ENCODE measurements around the gene PPP1R13L.
A peak's percentile ranks its signal among the peaks of the same experiment; 100 is the strongest.
"Not testable (repeated sequence)": the region's sequence is repeated elsewhere in the genome, so short reads cannot be mapped to it uniquely, and the experiment has no call there.

Gene PPP1R13L

GRCh38 chr19:45440259-45440638, 35.4 kb upstream of the PPP1R13L start:
- no peaks in the 10 kb centered on the region for H3K27me3 Mint-ChIP-seq
- peak overlapping the region; percentile 82 for H3K4me3 Mint-ChIP-seq
- H3K9me3 Mint-ChIP-seq, result no peaks in the 10 kb centered on the region
- peaks cover 40% of the 10 kb centered on the region for H3K4me1 Mint-ChIP-seq
- no peaks in the 10 kb centered on the region for H3K36me3 Mint-ChIP-seq
- peak overlapping the region; percentile 57 for H3K27ac Mint-ChIP-seq

GRCh38 chr19:45439569-45440258, 34.8 kb upstream of the PPP1R13L start:
- Mint-ChIP-seq H3K27ac (no peak overlapping the region), H3K9me3 (no peaks in the 10 kb centered on the region), H3K36me3 (no peaks in the 10 kb centered on the region), H3K4me1 (peaks cover 35% of the 10 kb centered on the region), H3K27me3 (no peaks in the 10 kb centered on the region), H3K4me3 (peak overlapping the region; percentile 82)

GRCh38 chr19:45439190-45439568, 34.3 kb upstream of the PPP1R13L start:
- Mint-ChIP-seq H3K27ac (no peak overlapping the region), H3K4me3 (peak overlapping the region; percentile 15), H3K36me3 (no peaks in the 10 kb centered on the region), H3K27me3 (no peaks in the 10 kb centered on the region), H3K4me1 (peaks cover 30% of the 10 kb centered on the region), H3K9me3 (no peaks in the 10 kb centered on the region)

- H3K36me3 Mint-ChIP-seq, result no peaks in the 10 kb centered on the region
- H3K4me1 Mint-ChIP-seq, result peaks cover 14% of the 10 kb centered on the region
- no peak overlapping the region for H3K4me3 Mint-ChIP-seq
- H3K27me3 Mint-ChIP-seq, result no peaks in the 10 kb centered on the region
- no peak overlapping the region for H3K27ac Mint-ChIP-seq
- H3K9me3 Mint-ChIP-seq, result no peaks in the 10 kb centered on the region
Observed at GRCh38 chr19:45437328-45437727, 32.5 kb upstream of the PPP1R13L start.

- not testable (repeated sequence) for H3K9me3 Mint-ChIP-seq, H3K27me3 Mint-ChIP-seq, H3K4me3 Mint-ChIP-seq, H3K27ac Mint-ChIP-seq, H3K4me1 Mint-ChIP-seq, H3K36me3 Mint-ChIP-seq
Observed at GRCh38 chr19:45432543-45432942, 27.7 kb upstream of the PPP1R13L start.

- H3K9me3 Mint-ChIP-seq, H3K36me3 Mint-ChIP-seq, H3K27me3 Mint-ChIP-seq, H3K27ac Mint-ChIP-seq, H3K4me1 Mint-ChIP-seq, H3K4me3 Mint-ChIP-seq: not testable (repeated sequence)
Observed at GRCh38 chr19:45431008-45431407, 26.1 kb upstream of the PPP1R13L start.

GRCh38 chr19:45429896-45430295, 25.0 kb upstream of the PPP1R13L start:
- H3K27ac Mint-ChIP-seq, H3K4me3 Mint-ChIP-seq, H3K36me3 Mint-ChIP-seq, H3K9me3 Mint-ChIP-seq, H3K27me3 Mint-ChIP-seq: not testable (repeated sequence)
- H3K4me1 Mint-ChIP-seq, result peaks cover 13% of the 10 kb centered on the region

GRCh38 chr19:45428384-45429231, 23.7 kb upstream of the PPP1R13L start:
- Mint-ChIP-seq H3K36me3 (no peaks in the 10 kb centered on the region), H3K4me3 (peak overlapping the region; percentile 78), H3K27ac (no peak overlapping the region), H3K9me3 (no peaks in the 10 kb centered on the region), H3K27me3 (no peaks in the 10 kb centered on the region), H3K4me1 (peaks cover 23% of the 10 kb centered on the region)

GRCh38 chr19:45424191-45425058, 19.6 kb upstream of the PPP1R13L start:
- peak overlapping the region; percentile 83 for H3K27ac Mint-ChIP-seq
- H3K36me3 Mint-ChIP-seq, result peaks cover 6% of the 10 kb centered on the region
- peaks cover 55% of the 10 kb centered on the region for H3K4me1 Mint-ChIP-seq
- H3K27me3 Mint-ChIP-seq, result no peaks in the 10 kb centered on the region
- H3K9me3 Mint-ChIP-seq, result no peaks in the 10 kb centered on the region
- H3K4me3 Mint-ChIP-seq, result peak overlapping the region; percentile 92

GRCh38 chr19:45423589-45424190, 18.8 kb upstream of the PPP1R13L start, which contains the start of gene ERCC1:
Gene ERCC1, minus strand, starts transcription at chr19:45423917. Its CDS starts 543 bp downstream, at chr19:45423374.
- Mint-ChIP-seq H3K36me3 (peaks cover 7% of the 10 kb centered on the region), H3K4me1 (peaks cover 62% of the 10 kb centered on the region), H3K4me3 (peak within 1 kb of the TSS; percentile 92), H3K9me3 (no peaks in the 10 kb centered on the region), H3K27me3 (no peaks in the 10 kb centered on the region), H3K27ac (peak within 1 kb of the TSS; percentile 94)

GRCh38 chr19:45423033-45423588, 18.2 kb upstream of the PPP1R13L start:
- H3K36me3 Mint-ChIP-seq, result peaks cover 9% of the 10 kb centered on the region
- H3K27ac Mint-ChIP-seq, result peak overlapping the region; percentile 94
- H3K27me3 Mint-ChIP-seq, result no peaks in the 10 kb centered on the region
- H3K4me3 Mint-ChIP-seq, result peak overlapping the region; percentile 92
- H3K4me1 Mint-ChIP-seq, result peaks cover 61% of the 10 kb centered on the region
- H3K9me3 Mint-ChIP-seq, result no peaks in the 10 kb centered on the region

GRCh38 chr19:45421947-45422498, 17.2 kb upstream of the PPP1R13L start:
- peaks cover 55% of the 10 kb centered on the region for H3K4me1 Mint-ChIP-seq
- no peaks in the 10 kb centered on the region for H3K9me3 Mint-ChIP-seq
- H3K36me3 Mint-ChIP-seq, result peaks cover 12% of the 10 kb centered on the region
- peak overlapping the region; percentile 35 for H3K4me3 Mint-ChIP-seq
- H3K27ac Mint-ChIP-seq, result peak overlapping the region; percentile 53
- no peaks in the 10 kb centered on the region for H3K27me3 Mint-ChIP-seq

- Mint-ChIP-seq H3K4me1 (peaks cover 55% of the 10 kb centered on the region), H3K27ac (no peak overlapping the region), H3K9me3 (no peaks in the 10 kb centered on the region), H3K4me3 (no peak overlapping the region), H3K36me3 (peaks cover 12% of the 10 kb centered on the region), H3K27me3 (no peaks in the 10 kb centered on the region)
Observed at GRCh38 chr19:45420871-45421270, 16.0 kb upstream of the PPP1R13L start.

GRCh38 chr19:45420356-45420755, 15.5 kb upstream of the PPP1R13L start:
- H3K36me3 Mint-ChIP-seq, result peaks cover 12% of the 10 kb centered on the region
- H3K4me1 Mint-ChIP-seq, result peaks cover 52% of the 10 kb centered on the region
- H3K9me3 Mint-ChIP-seq, result no peaks in the 10 kb centered on the region
- no peak overlapping the region for H3K4me3 Mint-ChIP-seq
- no peaks in the 10 kb centered on the region for H3K27me3 Mint-ChIP-seq
- H3K27ac Mint-ChIP-seq, result no peak overlapping the region

GRCh38 chr19:45419895-45420294, 15.0 kb upstream of the PPP1R13L start:
- no peak overlapping the region for H3K4me3 Mint-ChIP-seq

More at GRCh38 chr19:45419895-45420294, 15.0 kb upstream of the PPP1R13L start:
- peaks cover 52% of the 10 kb centered on the region for H3K4me1 Mint-ChIP-seq
- H3K27me3 Mint-ChIP-seq, result no peaks in the 10 kb centered on the region
- H3K9me3 Mint-ChIP-seq, result no peaks in the 10 kb centered on the region
- no peak overlapping the region for H3K27ac Mint-ChIP-seq
- peaks cover 12% of the 10 kb centered on the region for H3K36me3 Mint-ChIP-seq

All from activated naive CD4-positive, alpha-beta T cell treated with anti-CD3 and anti-CD28 coated beads, Interleukin-2, amount 50 U/mL, for 24 hours (primary cell).